ENCODE results near the gene RGS7. TPM values are rescaled to one million over a fixed set of nuclear protein-coding genes. Genes with fewer than 3 reads are reported as not detected.
"Not testable (repeated sequence)": the region's sequence is repeated elsewhere in the genome, so short reads cannot be mapped to it uniquely, and the experiment has no call there.

The RGS7 gene
- total RNA-seq, 4 donors from 2014 or later: not detected

DNA sequence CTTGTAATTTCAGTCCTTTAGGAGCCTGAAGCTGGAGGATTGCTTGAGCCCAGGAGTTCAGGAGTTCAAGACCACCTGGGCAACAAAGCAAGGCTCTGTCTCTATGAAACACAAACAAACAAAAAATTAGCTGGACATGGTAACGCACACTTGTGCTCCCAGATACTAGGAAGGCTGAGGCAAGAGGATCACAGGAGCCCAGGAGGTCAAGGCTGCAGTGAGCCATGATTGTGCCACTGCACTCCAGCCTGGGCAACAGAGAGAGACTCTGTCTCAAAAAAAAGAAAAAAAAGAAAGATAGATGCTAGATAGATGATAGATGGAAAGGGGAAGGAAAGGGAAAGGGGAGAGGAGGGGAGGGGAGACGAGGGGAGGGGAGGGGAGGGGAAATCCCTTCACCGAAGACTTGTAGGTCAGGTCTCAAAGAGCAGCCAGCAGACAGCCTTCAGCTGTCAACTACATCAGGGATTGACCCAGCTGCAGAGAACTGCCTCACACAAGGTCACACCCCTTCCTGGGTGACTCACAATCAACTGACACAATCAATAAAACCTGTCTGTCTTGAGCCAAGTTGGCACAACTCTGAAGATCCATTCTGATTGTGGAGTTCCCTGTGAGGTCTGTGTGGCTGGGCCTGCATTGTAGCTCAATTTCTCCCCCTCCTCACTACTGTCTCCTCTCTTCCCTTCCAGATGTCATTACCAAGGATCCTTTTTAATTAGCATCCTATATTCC is 200.6 kb downstream of the RGS7 start:
- DNase-seq: no peak
- intact Hi-C loops (cut with DNase I; ENCODE audit: low total_unique reads) (no loop called here), in situ Hi-C loops (cut with MboI; ENCODE audit: low sequenced_read_pairs in 4 of 4) (no loop called here)
- H3K4me1 ChIP-seq: no peaks in the 10 kb centered on the region
- no peaks in the 10 kb centered on the region for H3K9me3 ChIP-seq
- H3K36me3 ChIP-seq: no peaks in the 10 kb centered on the region
- H3K27ac ChIP-seq: no peak overlapping the region
- TF ChIP-seq POLR2A (IDR thresholded peaks at IDR 0.05) (no peak), CTCF (IDR thresholded peaks at IDR 0.05 in 4 of 5, conservative IDR thresholded peaks at IDR 0.05 in 1 of 5) (no peak)
- H3K4me3 ChIP-seq: no peak overlapping the region
- no peaks in the 10 kb centered on the region for H3K27me3 ChIP-seq
- ATAC-seq: no peak

DNA sequence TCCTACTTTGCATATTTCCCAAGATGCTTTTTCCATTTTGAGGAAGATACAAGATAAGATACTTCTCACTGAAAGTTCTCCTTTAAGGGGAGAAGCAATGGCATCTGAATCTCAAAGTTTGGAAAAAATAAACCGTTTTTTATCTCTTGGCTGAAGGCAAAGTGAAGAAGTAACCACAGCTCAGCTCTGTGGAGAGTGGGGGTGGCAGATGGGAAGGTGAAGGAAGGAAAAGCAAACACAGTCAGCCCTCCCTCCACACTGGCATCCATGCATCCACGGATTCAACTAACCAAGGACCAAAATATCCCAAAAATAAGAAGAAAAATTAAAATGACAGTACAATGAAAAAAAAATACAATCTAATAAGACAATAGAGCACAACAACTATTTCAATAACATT is 211.1 kb downstream of the RGS7 start:
- ATAC-seq (no peak), DNase-seq (no peak)
- no peak for TF ChIP-seq CTCF (IDR thresholded peaks at IDR 0.05 in 4 of 5, conservative IDR thresholded peaks at IDR 0.05 in 1 of 5)
- TF ChIP-seq POLR2A (IDR thresholded peaks at IDR 0.05): no peak
- no peaks in the 10 kb centered on the region for H3K4me1 ChIP-seq
- intact Hi-C loops (cut with DNase I; ENCODE audit: low total_unique reads) (no loop called here), in situ Hi-C loops (cut with MboI; ENCODE audit: low sequenced_read_pairs in 4 of 4) (no loop called here)
- no peaks in the 10 kb centered on the region for H3K27me3 ChIP-seq
- no peaks in the 10 kb centered on the region for H3K9me3 ChIP-seq
- H3K36me3 ChIP-seq: no peaks in the 10 kb centered on the region
- H3K27ac ChIP-seq: no peak overlapping the region
- H3K4me3 ChIP-seq: no peak overlapping the region

GRCh38 chr1:241143765-241144442 is 213.1 kb downstream of the RGS7 start:
- in situ Hi-C loops (cut with MboI; ENCODE audit: low sequenced_read_pairs in 4 of 4) (no loop called here), intact Hi-C loops (cut with DNase I; ENCODE audit: low total_unique reads) (no loop called here)
- no peak overlapping the region for H3K4me3 ChIP-seq

DNA sequence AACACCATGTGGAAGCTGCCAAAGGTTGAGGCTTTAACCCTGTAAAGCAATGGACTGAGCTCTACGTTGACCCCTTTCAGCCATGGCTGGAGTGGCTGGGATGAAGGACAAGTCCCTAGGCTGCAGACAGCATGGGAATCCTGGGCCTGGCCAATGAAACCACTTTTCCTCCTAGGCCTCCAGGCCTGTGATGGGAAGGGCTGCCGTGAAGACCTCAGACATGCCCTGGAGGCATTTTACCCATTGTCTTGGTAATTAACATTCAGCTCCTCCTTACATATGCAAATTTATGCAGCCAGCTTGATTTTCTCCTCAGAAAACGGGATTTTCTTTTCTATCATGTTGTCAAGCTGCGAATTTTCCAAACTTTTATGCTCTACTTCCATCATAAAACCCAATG is 214.5 kb downstream of the RGS7 start:
- Histone ChIP-seq H3K36me3 (no peaks in the 10 kb centered on the region), H3K27ac (no peak overlapping the region), H3K4me1 (no peaks in the 10 kb centered on the region), H3K9me3 (no peaks in the 10 kb centered on the region), H3K27me3 (no peaks in the 10 kb centered on the region), H3K4me3 (no peak overlapping the region)
- in situ Hi-C loops (cut with MboI; ENCODE audit: low sequenced_read_pairs in 4 of 4): no loop called here
- intact Hi-C loops (cut with DNase I; ENCODE audit: low total_unique reads): no loop called here
- no peak for DNase-seq
- no peak for ATAC-seq
- TF ChIP-seq POLR2A (IDR thresholded peaks at IDR 0.05) (no peak), CTCF (IDR thresholded peaks at IDR 0.05 in 4 of 5, conservative IDR thresholded peaks at IDR 0.05 in 1 of 5) (no peak)

More at GRCh38 chr1:241143765-241144442, 213.1 kb downstream of the RGS7 start:
- DNase-seq (no peak), ATAC-seq (no peak)
- H3K27ac ChIP-seq: no peak overlapping the region
- H3K4me1 ChIP-seq: no peaks in the 10 kb centered on the region
- no peaks in the 10 kb centered on the region for H3K9me3 ChIP-seq
- H3K36me3 ChIP-seq: no peaks in the 10 kb centered on the region
- no peak for TF ChIP-seq CTCF (IDR thresholded peaks at IDR 0.05 in 4 of 5, conservative IDR thresholded peaks at IDR 0.05 in 1 of 5)
- TF ChIP-seq POLR2A (IDR thresholded peaks at IDR 0.05): no peak
- no peaks in the 10 kb centered on the region for H3K27me3 ChIP-seq

DNA sequence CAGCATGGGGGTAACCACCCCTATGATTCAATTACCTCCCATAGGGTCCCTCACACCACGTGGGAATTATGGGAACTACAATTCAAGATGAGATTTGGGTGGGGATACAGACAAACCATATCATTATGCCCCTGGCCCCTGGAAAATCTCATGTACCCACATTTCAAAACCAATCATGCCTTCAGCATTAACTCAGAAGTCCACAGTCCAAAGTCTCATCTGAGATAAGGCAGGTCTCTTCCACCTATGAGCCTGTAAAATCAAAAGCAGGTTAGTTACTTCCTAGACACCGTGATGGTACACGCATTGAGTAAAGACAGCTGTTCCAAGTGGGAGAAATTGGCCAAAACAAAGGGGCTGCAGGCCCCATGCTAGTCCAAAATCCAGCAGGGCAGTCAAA is 215.4 kb downstream of the RGS7 start:
- H3K36me3 ChIP-seq; ATAC-seq; H3K27me3 ChIP-seq; H3K4me1 ChIP-seq; H3K27ac ChIP-seq; H3K9me3 ChIP-seq; H3K4me3 ChIP-seq; intact Hi-C loops (cut with DNase I; ENCODE audit: low total_unique reads); in situ Hi-C loops (cut with MboI; ENCODE audit: low sequenced_read_pairs in 4 of 4); DNase-seq: not testable (repeated sequence)
